ENCODE measurements around the gene HK2.

DNA sequence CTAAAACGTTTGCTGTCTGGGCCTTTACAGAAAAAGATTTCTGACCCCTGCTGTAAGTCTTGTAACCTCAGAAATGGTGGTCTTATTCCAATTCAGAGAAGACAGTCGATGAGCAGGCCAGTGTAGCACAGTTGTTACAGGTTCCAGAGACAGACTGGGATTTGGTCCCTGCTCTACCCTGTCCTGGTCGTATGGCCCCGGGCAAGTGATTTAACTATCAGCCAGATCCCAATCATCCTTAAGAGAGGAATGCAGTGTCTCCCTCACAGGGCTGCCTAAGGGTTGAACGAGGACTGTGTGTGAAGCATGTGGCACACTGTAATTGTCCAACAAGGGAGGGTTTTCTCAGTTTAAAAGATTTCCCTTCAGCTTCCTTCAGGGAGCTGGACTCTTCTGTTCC is 47.2 kb downstream of the HK2 start:
- TF ChIP-seq POLR2AphosphoS2 (conservative IDR thresholded peaks at IDR 0.05; ENCODE audit: low read length) = no peak
- no peak for TF ChIP-seq MAX (IDR thresholded peaks at IDR 0.05)
- no peak for TF ChIP-seq EP300 (IDR thresholded peaks at IDR 0.05)
- no peak for TF ChIP-seq CHD2 (IDR thresholded peaks at IDR 0.05; ENCODE audit: low read length, partially characterized antibody)
- no peak for TF ChIP-seq SMC3 (IDR thresholded peaks at IDR 0.05)
- no peak for TF ChIP-seq JUNB (IDR thresholded peaks at IDR 0.05)

Data from A549 (cell line).